ENCODE results near the gene MKRN3.
"Not testable (repeated sequence)": the region's sequence is repeated elsewhere in the genome, so short reads cannot be mapped to it uniquely, and the experiment has no call there.

Gene MKRN3

GRCh38 chr15:23589012-23589411 is 23.5 kb downstream of the MKRN3 start:
- no peak for DNase-seq (ENCODE audit: low read depth)

DNA sequence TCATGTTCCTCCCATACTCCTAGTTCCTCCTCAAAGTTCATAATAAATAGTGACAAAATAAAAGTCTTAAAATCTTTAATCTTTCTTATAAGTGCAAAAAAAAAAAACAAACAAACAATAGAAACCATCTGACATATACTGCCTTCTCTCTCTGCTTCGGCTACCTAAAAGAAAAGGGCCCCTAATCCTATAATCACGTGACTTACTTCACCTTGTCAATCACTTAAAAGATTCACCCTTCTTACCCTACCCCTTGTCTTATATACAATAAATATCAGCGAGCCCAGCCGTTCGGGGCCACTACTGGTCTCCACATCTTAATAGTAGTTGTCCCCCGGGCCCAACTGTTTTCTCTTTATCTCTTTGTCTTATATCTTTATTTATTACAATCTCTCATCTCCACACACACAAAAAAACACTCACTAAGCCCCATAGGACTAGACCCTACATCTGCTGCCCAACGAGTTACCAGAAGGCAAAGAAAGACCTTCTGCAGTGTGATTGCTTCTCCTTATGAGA is 28.8 kb downstream of the MKRN3 start:
- no peak for DNase-seq (ENCODE audit: low read depth)

DNA sequence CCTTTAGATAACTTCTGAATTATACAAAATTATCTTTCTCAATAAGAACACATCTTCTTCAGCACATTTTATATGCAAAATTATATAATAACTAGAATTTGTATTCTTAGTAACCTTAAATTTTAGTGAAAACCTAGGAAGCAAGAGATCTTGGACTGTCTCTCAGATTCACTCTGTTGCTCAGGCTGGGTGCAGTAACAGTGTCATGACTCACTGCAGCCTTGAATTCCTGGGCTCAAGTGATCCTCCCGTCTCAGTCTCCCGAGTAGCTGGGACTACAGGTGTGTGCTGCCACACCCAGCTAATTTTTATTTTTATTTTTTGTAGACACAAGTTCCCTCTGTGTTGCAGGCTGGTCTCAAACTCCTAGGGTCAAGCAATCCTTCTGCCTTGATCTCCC is 29.9 kb downstream of the MKRN3 start:
- DNase-seq (ENCODE audit: low read depth) = no peak

- no peak for DNase-seq (ENCODE audit: low read depth)
Measured at GRCh38 chr15:23596736-23597135, 31.3 kb downstream of the MKRN3 start.

GRCh38 chr15:23597278-23597677 is 31.8 kb downstream of the MKRN3 start:
- DNase-seq (ENCODE audit: low read depth) = not testable (repeated sequence)

GRCh38 chr15:23599053-23599452 is 33.6 kb downstream of the MKRN3 start:
- no peak for DNase-seq (ENCODE audit: low read depth)

DNA sequence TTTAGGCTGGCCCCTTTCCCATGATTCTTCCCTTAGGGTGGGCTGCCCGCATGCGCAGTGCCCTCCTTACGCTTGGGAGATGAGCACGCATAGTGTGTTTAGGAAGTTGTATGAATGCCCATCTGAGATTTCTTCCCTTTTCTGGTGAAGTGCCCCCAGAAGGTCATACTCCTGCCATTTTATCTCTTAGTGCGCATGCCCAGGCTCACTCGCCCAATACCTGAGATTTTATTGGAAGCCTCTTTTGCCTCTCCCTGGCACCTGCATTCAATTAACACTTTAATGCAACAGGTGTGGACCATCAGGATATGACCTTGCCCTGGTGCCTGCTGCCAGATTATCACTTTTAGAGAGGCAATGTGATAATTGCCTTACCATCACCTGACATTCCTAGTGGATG is 36.6 kb downstream of the MKRN3 start:
- no peak for DNase-seq (ENCODE audit: low read depth)

- no peak for DNase-seq (ENCODE audit: low read depth)
Measured at GRCh38 chr15:23606226-23606625, 40.8 kb downstream of the MKRN3 start.

DNA sequence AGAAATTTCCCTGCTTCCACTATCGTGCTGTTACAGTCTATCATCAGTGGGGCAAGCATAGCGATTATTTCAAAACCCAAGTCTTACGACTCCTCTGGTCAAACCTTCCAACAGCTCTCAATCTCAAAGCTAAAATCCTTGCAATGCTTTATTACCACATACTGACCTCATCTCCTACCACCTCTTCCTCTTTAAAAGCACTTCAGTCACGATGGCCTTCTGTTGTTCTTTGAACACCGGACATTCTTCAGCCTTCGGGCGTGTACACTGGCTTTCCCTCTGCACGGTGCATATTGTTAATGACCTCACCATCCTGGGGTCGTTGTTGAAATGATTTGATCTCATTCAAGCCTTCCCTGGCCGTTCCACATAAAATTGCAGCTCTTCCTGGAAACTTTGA is 51.1 kb downstream of the MKRN3 start:
- DNase-seq (ENCODE audit: low read depth) = no peak

Measured in activated T-helper 1 cell treated with Interleukin-2 at 50 U/mL for 16 hours (primary cell).